MM.1S (cell line): ENCODE data around the gene PARP11.

Experiments
- DNase-seq: peaks from one replicate; pipeline ENCODE4 v3.0.0-alpha.2; 2015
- H2AFZ ChIP-seq: fragments of 300-600 bp; sonication (generic); 2 replicates; pipeline ENCODE4 v1.6.0; 2016; ENCODE audit warnings: antibody characterized with exemption, low read length
- H3F3A ChIP-seq: fragments of 300-600 bp; sonication (generic); 2 replicates; pipeline ENCODE4 v1.6.1; 2016; ENCODE audit warnings: mild to moderate bottlenecking, antibody characterized with exemption, low read length, moderate library complexity, mixed read lengths; ENCODE audit not compliant: insufficient read depth
- H3K27ac ChIP-seq: fragments of 300-600 bp; sonication (generic); 2 replicates; pipeline ENCODE4 v1.5.1; 2016; ENCODE audit warnings: mild to moderate bottlenecking, low read length
- H3K27me3 ChIP-seq: fragments of 300-600 bp; sonication (generic); replicated peaks from 2 replicates; pipeline ENCODE4 v1.6.0; 2016; ENCODE audit warnings: low read length; ENCODE audit not compliant: insufficient read depth
- H3K36me3 ChIP-seq: fragments of 300-600 bp; sonication (generic); replicated peaks from 2 replicates; pipeline ENCODE4 v1.6.1; 2016; ENCODE audit warnings: mild to moderate bottlenecking, low read length, mixed read lengths; ENCODE audit not compliant: insufficient read depth
- H3K4me1 ChIP-seq: fragments of 300-600 bp; sonication (generic); 2 replicates; pipeline ENCODE4 v1.6.1; 2016; ENCODE audit warnings: low read length, mixed read lengths
- H3K4me2 ChIP-seq: fragments of 300-600 bp; sonication (generic); 2 replicates; pipeline ENCODE4 v1.6.0; 2016; ENCODE audit warnings: low read depth, low read length
- H3K4me3 ChIP-seq: fragments of 300-600 bp; sonication (generic); 2 replicates; pipeline ENCODE4 v1.5.1; 2016; ENCODE audit warnings: low read length, mixed read lengths
- H3K79me2 ChIP-seq: fragments of 300-600 bp; sonication (generic); 2 replicates; pipeline ENCODE4 v1.6.1; 2016; ENCODE audit warnings: mixed run types, low read length, mixed read lengths
- H3K9ac ChIP-seq: fragments of 300-600 bp; sonication (generic); 2 replicates; pipeline ENCODE4 v1.6.1; 2016; ENCODE audit warnings: low read length, mixed read lengths
- H3K9me2 ChIP-seq: fragments of 300-600 bp; sonication (generic); replicated peaks from 2 replicates; pipeline ENCODE4 v1.6.1; 2016; ENCODE audit warnings: mild to moderate bottlenecking, low read length, mixed read lengths; ENCODE audit not compliant: insufficient read depth
- H3K9me3 ChIP-seq: fragments of 300-600 bp; sonication (generic); replicated peaks from 2 replicates; pipeline ENCODE4 v1.6.1; 2016; ENCODE audit warnings: mild to moderate bottlenecking, low read length, mixed read lengths; ENCODE audit not compliant: insufficient read depth
- H4K20me1 ChIP-seq: fragments of 300-600 bp; sonication (generic); 2 replicates; pipeline ENCODE4 v1.6.1; 2016; ENCODE audit warnings: mild to moderate bottlenecking, low read length, moderate library complexity, mixed read lengths; ENCODE audit not compliant: insufficient read depth
- EZH2 ChIP-seq: fragments of 300-600 bp; sonication (generic); optimal IDR thresholded peaks from 2 replicates; pipeline ENCODE3; 2017; ENCODE audit warnings: low read depth, mild to moderate bottlenecking, antibody characterized with exemption, low read length, mixed read lengths
- EZH2phosphoT487 ChIP-seq: fragments of 300-600 bp; sonication (generic); IDR thresholded peaks from 2 replicates; pipeline ENCODE4 v1.6.1; 2018; ENCODE audit warnings: antibody characterized with exemption, low read length
- TF ChIP-seq, protein P1 (sequence below): fragments of 300-600 bp; sonication (generic); IDR thresholded peaks from 2 replicates; pipeline ENCODE4 v1.5.1; 2016; ENCODE audit warnings: antibody characterized with exemption, low read length, mixed read lengths

PARP11 gene

DNA sequence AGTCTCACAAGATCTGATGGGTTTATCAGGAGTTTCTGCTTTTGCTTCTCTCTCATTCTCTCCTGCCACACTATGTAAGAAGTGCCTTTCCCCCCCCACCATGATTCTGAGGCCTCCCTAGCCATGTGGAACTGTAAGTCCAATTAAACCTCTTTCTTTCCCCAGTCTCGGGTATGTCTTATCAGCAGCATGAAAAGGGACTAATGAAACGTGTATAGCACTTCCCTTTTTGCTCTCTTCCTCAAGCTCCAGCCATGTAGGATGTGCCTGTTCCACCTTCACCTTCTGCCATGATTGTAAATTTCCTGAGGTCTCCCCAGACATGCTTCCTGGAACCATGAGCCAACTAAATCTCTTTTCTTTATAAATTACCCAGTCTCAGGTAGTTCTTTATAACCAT lies 113.3 kb downstream of the PARP11 start:
- Histone ChIP-seq H3K9me3 (no peaks in the 10 kb centered on the region), H3K4me2 (no peak overlapping the region)

More for the DNA sequence above, 113.3 kb downstream of the PARP11 start:
- no peaks in the 10 kb centered on the region for H3F3A ChIP-seq
- no peak overlapping the region for H3K9ac ChIP-seq
- no peaks in the 10 kb centered on the region for H3K9me2 ChIP-seq
- no peaks in the 10 kb centered on the region for H4K20me1 ChIP-seq
- no peak overlapping the region for H3K27ac ChIP-seq
- no peaks in the 10 kb centered on the region for H3K79me2 ChIP-seq
- H3K36me3 ChIP-seq: no peaks in the 10 kb centered on the region
- TF ChIP-seq, protein P1, sequence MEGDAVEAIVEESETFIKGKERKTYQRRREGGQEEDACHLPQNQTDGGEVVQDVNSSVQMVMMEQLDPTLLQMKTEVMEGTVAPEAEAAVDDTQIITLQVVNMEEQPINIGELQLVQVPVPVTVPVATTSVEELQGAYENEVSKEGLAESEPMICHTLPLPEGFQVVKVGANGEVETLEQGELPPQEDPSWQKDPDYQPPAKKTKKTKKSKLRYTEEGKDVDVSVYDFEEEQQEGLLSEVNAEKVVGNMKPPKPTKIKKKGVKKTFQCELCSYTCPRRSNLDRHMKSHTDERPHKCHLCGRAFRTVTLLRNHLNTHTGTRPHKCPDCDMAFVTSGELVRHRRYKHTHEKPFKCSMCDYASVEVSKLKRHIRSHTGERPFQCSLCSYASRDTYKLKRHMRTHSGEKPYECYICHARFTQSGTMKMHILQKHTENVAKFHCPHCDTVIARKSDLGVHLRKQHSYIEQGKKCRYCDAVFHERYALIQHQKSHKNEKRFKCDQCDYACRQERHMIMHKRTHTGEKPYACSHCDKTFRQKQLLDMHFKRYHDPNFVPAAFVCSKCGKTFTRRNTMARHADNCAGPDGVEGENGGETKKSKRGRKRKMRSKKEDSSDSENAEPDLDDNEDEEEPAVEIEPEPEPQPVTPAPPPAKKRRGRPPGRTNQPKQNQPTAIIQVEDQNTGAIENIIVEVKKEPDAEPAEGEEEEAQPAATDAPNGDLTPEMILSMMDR: no peak
- TF ChIP-seq EZH2phosphoT487 (no peak), EZH2 (no peak)
- H3K4me1 ChIP-seq: no peaks in the 10 kb centered on the region
- DNase-seq: no peak
- H2AFZ ChIP-seq: no peak overlapping the region
- no peak overlapping the region for H3K4me3 ChIP-seq
- no peaks in the 10 kb centered on the region for H3K27me3 ChIP-seq
